HG03196 (cell line): ENCODE results near the gene PIK3C2G.

Source experiments
- ATAC-seq: cut with Tn5 transposase; IDR thresholded peaks from one replicate; pipeline ENCODE4 v1.9.1; 2021; ENCODE audit not compliant: unreplicated experiment

The PIK3C2G gene

DNA sequence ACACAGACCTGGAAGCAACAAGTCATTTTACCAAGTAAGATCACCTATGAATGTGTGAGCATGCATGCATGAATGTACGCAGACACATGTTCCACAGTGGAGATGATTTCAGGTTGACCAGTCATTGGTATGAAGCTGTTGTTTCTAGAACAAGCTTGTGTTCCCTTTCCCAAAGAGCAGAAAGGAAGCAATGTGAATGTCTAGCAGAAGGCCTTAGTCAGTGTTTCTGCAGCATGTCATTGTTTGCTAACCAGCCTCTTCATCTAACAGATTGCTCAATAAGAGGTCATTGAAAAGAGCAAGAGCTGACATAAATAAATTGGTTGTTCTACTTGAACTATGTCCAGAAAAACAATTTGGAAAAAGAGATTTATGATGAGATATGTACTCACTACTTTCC is 285.1 kb downstream of the PIK3C2G start:
- ATAC-seq, result no peak

DNA sequence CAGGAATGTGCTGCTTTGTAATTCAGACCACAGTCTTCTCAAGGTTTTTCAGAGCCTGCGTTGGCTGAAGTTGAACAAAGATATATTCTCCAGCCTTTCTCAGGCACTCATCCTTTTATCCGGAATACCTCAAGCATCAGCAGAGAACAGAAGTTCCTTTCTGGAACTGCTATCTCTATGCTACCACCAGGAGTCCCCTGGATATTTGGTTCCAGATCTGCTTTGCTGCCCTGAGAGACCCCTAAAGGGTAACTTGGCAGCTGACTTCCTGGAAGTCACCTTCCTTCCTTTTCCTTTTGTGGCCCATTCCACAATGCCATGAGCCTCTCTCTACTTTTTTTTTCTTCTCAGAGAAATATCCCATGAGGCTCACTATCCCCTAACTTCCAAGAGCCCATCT is 288.3 kb downstream of the PIK3C2G start:
- ATAC-seq, result no peak

DNA sequence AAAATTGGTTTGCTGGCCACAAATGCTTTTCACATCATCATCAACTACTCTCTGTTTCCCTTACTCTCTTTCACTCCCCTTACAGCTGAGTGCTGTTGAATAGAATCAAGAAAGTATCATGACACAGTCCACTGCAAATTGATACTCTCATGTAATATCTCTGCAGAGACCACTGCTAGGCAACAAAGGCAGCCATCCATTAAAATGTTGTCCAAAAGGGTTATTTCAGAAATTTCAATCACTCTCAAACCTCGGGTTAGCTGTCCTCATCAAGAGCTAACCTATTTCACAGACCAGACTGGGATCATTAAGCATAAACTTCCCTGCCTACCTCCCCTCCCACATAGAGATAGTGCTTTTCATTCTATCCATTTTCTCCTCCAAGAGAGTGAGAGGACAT is 289.8 kb downstream of the PIK3C2G start:
- no peak for ATAC-seq

DNA sequence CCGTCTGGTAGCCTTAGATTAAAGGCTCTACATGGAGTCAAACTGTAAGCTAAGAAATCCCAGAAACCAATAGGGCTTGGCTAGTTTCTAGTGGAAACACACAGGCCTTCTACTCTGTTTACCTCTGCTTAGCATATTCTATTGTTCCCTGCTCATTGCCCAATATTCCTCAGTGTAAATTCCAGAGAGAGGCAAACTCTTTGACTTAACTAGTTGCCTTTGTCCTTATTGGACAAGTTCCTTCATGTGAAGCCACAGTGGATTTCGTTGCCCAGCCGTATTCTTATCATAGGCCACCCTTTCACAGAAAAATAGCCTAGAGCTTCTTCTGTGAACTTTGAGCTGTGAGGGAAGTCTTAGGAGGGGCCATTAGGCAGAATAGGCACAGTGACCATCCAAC is 290.4 kb downstream of the PIK3C2G start:
- no peak for ATAC-seq

DNA sequence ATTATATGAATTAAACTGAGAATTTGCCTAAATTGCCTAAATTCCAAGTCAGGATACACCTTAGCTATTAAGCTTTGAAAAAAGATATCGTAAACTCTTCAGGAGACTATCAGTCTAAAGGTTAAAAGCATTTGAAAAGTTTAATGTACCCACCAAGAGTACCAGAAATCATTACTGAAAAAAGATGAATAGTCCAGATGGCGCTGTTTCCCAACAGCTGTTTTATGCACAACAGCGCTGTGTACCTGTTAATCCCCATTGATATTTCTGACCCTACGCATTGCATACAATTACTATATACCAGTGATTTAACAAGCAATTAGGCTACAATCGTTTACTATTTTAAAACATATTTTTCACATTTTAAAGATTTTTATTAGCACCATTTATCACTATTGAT is 291.5 kb downstream of the PIK3C2G start:
- ATAC-seq, result no peak

DNA sequence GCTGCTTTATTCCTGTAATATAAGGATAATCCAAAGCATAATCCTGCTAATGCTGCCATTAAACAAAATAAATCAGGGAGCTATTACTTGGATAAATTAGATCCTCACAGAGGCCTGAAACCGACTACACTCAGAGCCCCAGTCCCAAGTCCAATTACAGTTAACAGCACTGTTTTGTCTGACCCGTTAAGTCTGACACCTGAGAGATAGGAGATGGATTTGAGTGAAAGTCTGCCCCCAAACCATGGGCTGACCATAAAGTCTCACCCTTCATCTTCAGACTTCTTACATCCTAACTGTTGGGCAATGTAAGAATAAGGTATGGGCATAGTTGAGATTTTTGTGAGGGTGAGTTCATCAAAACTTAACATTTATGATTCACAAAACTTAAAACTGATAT is 294.8 kb downstream of the PIK3C2G start:
- no peak for ATAC-seq

DNA sequence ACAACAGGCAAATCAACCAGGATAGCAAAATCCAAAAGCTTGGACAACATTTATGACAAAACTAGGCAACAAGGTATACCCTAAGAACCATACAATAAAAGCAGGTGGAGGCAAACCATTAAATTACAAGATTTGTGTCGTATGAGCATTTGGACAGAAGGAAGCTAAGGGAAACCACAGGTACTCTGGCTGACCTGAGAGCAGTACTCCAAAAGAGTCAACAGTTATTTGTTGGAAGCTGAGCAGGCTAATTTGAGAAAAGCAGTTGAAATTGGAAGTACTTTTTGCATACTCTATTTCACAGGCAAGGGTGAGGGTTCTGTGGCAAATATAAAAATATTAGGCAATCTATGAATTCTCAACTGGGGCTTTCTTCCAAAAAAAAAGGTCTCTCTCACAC is 297.9 kb downstream of the PIK3C2G start:
- no peak for ATAC-seq

DNA sequence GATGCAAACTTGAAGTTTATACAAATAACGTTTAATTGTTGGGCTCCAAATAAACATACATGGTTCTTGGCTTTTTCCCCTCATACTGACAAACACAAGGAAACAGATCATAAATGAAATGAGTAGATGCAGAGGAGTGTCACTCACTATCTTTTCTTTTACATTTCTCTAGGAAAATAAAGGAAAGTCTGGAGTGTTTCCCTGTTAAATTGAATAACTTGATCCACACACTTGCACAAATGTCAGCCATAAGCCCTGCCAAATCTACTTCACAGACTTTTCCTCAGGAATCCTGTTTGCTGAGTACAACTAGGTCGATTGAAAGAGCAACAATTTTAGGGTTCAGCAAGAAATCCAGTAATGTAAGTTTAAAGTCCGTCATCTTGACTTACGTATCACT is 301.2 kb downstream of the PIK3C2G start:
- ATAC-seq, result no peak

DNA sequence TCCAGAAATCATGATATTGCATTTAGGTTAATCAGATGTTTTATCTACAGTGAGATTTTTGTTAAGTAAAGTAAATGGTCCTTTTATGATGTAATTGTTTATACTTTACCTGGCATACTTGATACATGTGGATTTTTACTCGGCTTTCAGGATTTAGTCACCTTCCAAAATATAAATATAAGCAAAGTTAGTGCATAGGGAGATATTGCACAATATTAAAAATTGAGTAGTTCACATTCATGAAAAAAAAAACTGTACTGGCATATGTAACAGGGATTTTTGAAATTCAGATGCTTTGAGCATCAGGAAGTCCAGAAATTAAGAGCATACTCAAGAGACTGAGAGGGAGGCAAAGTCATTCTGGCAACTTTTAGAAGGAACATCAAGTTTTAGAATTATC is 303.0 kb downstream of the PIK3C2G start:
- ATAC-seq, result no peak

DNA sequence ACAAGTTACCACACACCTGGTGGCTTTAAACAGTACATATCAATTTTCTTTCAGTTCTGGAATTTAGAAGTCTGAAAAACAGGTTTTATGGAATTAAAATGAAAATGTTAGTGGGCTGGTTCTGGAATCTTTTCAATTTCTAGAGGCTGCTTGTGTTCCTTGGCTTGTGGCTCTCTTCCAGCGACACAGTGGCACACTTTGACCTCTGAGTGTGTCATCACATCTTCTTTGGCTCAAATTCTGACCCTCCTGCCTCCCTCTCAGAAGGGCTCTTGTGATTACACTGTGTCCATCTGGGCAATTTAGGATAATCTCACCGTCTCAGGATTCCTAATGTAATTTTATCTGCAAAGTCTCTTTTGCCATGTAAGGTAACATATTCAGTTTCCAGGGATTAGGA is 306.5 kb downstream of the PIK3C2G start:
- ATAC-seq, result no peak

DNA sequence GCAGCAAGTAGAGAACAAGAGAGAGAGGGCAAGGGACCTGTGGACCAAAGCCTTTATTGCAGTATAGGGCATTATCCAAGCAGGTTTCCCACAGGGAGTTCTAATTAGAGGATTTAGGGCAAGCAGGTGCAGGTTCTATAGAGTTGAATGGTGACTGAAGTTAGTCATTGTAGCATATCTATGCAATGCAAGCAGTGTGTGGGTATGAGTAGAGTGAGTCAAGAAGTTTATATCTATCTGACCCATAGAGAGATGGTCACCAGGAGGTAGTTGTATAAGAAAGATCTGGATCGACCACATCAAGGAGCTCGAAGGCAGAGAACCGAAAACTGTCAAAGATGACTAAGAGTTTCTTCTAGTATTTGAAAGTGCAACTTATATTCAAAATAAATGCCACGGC is 309.2 kb downstream of the PIK3C2G start:
- no peak for ATAC-seq

DNA sequence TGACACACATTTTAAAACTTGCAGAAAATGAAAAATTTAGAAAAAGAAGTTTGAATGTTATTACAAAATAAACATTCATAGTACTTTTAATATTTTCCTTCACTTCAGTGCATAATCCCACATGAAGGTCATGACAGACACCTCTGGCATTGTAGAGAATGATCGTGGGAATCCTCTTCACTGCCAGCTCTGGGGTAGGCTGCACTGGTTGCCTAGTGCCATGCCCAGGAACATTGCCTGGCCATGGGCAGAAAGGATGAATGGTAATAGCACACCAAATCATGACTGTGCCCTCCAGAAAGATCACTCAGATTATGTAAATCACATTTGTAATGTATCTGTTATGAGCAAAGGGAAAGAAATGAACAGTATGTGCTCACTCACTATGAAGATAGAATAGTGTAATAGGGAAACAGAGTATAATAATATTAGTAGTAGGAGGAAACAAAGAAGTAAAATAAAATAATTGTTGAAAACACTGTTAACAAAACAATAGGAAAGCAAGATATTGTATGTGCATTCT is 314.8 kb downstream of the PIK3C2G start:
- ATAC-seq, result no peak

DNA sequence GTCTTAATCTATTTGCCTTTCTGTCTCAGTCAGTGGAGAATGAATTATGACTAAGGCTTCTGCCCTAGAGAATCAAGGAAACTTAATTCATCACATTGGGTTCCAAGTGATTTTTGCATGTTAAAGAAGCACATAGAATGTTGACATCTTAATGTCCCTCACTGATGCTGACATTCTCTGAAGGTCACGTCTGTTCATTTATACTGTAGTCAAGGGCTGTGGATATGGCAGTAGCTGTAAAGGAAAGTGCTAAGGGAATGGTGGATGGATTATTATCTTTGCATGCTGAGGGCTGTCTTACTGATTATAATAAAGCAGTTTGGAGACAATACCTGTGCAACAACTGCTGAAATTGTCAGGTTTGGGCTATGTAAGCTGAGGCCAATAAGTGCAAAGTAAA is 315.3 kb downstream of the PIK3C2G start:
- no peak for ATAC-seq

DNA sequence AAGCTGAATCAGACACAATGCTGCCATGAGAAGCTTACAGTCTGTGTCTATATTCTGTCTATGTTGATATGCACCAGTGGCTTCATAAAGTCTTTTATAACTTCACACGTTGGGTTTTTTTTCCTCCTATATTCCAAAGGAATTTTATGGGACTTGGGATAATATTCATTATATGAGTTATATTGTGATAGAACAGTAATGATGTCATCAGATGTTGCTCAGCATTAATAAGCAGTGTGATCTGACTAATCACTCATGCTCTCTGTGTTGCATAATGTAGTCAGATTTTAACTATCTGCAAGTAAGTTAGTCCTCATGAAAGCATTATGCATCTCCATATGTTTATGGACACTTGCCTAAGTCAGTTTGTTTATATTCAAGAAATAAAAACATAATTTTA is 316.9 kb downstream of the PIK3C2G start:
- ATAC-seq, result no peak

DNA sequence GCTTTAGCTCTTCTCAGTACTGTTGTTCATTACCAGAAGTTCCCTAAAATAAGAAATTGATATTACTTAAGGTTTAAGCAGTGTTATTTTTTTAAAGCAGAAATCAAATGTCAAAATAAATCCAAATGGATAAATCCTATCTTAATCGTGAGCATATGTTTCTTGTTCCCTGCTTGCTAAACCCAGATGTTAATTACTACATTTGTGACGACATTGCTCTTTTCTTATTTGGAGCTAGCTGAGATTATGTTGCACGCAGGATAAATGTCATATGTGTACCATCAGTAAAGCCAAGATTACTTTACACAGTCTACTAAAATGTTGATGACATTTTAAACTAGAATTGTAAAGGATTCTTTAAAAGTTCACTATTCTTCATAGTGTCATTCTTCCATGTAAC is 319.0 kb downstream of the PIK3C2G start:
- ATAC-seq, result no peak

DNA sequence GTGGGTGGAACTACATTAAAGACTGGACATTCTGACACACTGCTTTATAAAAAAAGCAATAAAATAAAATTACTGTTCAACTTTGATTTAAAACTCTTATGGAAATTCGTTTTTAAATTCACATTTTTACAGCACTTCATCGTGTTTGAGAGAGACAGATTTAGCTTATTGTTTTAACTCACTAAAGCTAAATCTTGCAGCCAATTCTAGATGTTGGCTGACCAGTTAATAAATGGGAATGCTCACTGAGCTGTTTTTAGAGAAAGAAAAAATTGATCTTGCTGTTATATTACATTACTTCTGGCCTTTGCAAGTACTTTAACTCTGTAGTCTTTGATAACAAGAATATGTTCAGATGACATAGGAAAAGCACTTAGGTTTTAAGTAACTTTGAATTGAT is 319.4 kb downstream of the PIK3C2G start:
- no peak for ATAC-seq

DNA sequence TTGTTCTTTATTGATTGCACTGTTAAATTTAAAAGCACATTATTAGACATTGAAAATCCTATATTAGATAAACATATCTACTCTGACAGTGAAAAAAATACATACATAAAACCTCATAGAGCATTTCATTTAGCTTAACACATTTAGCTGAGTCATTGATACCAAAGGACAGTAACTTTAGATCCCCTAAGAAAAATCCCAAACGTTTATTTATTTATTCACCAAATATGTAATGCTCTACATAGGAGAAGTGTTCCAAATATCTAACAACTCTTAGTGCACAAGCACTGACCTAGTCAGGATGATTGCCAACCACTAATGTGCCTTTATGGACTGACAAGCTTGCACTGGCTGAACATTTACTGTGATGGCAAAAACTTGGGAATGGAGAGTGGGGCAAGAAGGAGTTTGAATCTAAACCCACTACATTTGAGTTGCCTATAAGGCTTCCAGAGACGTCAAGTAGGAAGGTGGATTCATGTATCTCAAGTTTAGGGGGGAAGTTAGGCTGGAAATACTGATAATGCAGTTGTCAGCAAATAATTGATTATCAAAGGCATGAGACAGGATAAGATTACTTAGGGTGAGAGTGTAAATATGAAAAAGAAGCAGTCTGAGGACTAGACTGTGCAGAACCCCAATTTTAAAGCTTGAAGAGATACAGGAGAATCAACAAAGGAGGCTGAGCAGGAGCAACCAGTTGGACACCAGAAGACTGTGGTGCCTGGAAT is 320.1 kb downstream of the PIK3C2G start:
- no peak for ATAC-seq

DNA sequence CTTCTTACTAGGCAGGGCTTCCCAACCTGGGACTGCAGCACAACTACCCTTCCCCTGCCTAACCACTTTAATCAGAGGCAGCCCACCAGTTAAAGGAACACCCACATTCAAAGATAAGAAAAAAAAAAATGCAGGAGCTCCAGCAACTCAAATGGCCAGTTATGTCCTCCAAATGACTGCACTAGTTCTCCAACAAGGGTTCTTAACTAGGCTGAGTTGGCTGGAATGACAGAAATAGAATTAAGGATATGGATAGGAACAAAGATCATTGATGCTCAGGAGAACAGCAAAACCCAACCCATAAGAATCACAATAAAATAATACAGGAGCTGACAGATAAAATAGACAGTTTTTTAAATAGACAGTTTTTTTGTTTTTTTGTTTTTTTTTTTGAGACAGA is 322.3 kb downstream of the PIK3C2G start:
- ATAC-seq, result no peak

DNA sequence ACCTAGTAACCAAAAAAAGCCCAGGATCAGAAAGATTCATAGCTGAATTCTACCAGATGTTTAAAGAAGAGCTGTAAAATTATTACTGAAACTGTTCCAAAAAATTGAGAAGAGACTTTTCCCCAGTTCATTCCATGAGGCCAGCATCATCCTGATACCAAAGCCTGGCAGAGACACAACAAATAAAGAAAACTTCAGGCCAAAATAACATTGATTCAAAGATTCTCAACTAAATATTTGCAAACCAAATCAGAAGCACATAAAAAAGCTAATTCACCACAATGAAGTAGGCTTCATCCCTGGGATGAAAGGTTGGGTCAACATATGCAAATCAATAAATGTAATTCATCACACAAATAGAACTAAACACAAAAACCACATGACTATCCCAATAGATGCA is 325.3 kb downstream of the PIK3C2G start:
- ATAC-seq, result no peak

DNA sequence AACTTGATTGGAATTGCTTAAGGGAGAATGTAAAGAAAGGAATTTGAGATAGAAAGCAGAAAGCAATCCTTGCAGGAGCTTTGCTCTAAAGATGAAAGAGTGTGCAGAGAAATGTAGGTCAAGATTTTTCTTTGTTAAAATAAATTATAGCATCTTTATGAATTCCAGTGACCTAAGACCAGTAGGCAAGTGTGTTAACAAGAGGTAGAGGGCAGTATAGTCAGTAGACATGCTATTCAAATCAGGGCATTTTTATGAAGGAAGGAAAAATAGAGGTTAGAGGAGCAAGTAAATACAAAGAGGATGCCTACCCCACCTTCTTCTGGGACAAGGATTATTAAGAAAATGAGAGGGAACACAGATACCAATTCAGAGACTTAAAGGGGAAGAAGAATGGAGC is 328.0 kb downstream of the PIK3C2G start:
- ATAC-seq, result no peak

DNA sequence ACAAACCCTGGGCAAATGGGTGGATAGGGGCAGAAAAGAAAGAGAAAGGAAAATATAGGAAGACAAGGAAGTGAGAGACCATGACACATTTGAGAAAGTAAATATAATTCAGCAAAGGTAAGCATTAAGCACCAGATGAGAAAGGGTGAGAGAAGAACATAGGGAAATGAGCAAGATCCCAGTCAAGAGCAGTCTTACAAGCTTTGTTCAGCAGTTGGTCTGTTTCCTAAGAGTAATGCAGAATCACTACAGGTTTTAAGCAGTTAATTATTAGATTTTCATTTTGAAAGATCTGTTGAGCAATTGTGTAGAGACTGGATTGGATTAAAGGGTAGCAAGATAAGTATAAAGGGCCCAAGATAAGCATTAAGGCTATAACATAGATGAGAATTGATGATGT is 330.2 kb downstream of the PIK3C2G start:
- no peak for ATAC-seq

DNA sequence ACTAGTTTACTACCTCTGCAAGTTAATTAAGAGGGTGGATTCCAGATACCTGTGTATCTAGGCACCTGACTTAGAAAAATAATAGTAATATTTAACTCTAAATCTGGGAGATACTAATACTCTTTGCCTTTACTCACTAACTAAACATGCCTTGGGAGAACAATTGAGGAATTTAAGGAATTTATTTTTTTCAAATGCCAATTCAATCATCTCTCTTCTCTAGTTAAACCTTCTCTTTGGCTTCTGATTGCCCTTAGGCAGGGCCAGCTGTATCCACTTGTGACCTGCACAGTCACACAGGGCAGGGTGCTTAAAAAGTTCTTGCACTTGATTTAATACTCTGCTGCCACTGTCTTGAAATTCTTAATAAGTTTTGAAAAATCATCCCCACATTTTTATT is 334.1 kb downstream of the PIK3C2G start:
- ATAC-seq, result no peak

DNA sequence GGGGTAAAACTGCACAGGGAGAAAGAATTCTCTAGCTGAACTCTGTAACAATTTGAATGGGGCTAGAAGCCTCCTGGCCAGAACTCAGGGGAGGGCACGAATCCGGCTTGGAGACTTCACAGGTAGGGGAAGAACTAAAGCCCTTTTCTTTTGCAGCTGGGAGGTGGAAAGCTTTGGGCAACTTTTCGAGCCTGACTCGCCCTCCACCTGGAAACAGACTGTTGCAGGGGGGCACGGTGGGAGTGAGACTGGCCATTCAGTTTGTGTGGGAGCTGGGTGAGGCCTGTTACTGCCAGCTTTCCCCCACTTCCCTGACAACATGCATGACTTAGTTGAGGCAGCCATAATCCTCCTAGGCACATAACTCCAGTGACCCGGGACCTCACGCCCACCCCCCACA is 340.6 kb downstream of the PIK3C2G start:
- no peak for ATAC-seq
